ENCODE results near the gene ZNF777.

DNA sequence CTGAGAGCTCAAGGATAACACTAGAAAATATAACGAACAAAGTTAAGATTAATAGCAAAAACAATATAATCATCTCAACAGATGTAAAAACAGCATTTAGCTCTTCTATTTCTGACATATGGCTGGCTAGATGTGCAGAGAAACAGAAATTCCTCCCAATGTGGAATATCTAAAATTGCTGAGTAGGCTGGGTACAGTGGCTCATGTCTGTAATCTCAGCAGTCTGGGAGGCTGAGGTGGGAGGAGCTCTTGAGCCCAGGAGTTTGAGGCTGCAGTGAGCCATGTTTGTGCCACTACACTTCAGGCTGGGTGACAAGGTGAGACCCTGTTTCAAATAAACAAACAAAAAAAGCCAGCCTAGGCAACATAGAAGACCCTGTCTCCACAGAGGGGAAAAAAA, 18.7 kb upstream of the ZNF777 start:
- TF ChIP-seq FOXP2 (optimal IDR thresholded peaks at IDR 0.05; ENCODE audit: control extremely low read depth, extremely low read length, insufficient read depth) = no peak
- TF ChIP-seq EZH2 (IDR thresholded peaks at IDR 0.05) = no peak
